ENCODE results near the gene NDUFV3.
A peak's percentile ranks its signal among the peaks of the same experiment; 100 is the strongest.
"Not testable (repeated sequence)": the region's sequence is repeated elsewhere in the genome, so short reads cannot be mapped to it uniquely, and the experiment has no call there.

The NDUFV3 gene

DNA sequence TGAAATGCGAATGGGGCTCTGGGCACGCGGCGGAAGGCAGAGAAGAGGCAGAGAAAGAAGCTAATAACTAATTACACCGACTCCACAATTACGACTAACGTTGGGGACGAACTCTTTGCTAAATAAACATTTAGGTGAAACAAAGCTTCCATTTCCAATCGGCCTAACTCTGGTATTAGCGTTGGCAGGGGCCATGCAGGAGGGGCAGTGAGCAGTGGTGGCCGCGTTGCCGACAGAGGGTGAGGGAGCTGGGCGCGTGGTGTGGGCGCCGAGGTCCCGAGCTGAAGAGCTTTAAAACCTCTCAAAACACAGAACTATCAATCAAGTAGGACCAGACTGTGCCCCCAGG lies 553 bp upstream of the NDUFV3 start:
- peak overlapping the region; percentile 81 to 96 for H3K9ac ChIP-seq (ENCODE audit: low read length in 2 of 2)
- peaks cover 8% of the 10 kb centered on the region for H3K4me1 ChIP-seq (ENCODE audit: control insufficient read depth, insufficient read depth, low read length)
- peaks cover 4 to 9% of the 10 kb centered on the region in 2 donors for H3K36me3 ChIP-seq (ENCODE audit: control insufficient read depth in 2 of 2, insufficient read depth in 2 of 2, low read length in 2 of 2)
- no peaks in the 10 kb centered on the region for H3K27me3 ChIP-seq (ENCODE audit: control insufficient read depth in 1 of 2, insufficient read depth in 2 of 2, low read length in 2 of 2)
- no peaks in the 10 kb centered on the region for H3K9me3 ChIP-seq (ENCODE audit: control insufficient read depth in 2 of 2, low read length in 2 of 2)
- peak overlapping the region; percentile 95 for H3K27ac ChIP-seq (ENCODE audit: low read length)
- peak overlapping the region; percentile 82 to 97 for H3K4me3 ChIP-seq (ENCODE audit: low read length in 2 of 2)

DNA sequence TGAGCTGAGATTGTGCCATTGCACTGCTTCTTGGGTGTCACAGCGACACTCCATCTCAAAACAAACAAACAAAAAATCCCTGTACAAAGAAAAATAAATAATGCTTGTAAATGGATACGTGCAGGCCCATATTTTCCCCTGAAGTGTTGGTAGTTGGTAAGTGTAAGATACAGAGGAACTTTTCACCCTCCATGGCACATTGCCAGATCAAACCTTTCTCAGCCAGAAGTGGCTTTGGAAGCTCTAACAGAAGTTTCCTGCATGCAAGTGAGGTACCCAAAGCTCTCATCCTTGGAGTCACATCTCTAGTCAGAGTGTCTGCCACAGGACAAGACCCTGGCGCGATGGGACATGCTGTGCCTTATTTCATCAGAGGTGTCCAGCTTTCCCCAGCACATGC lies 7.3 kb downstream of the NDUFV3 start:
- Histone ChIP-seq H3K9me3 (ENCODE audit: control insufficient read depth in 2 of 2, low read length in 2 of 2) (no peaks in the 10 kb centered on the region), H3K9ac (ENCODE audit: low read length in 2 of 2) (no peak overlapping the region), H3K27me3 (ENCODE audit: control insufficient read depth in 1 of 2, insufficient read depth in 2 of 2, low read length in 2 of 2) (no peaks in the 10 kb centered on the region), H3K4me3 (ENCODE audit: low read length in 2 of 2) (no peak overlapping the region), H3K4me1 (ENCODE audit: control insufficient read depth, insufficient read depth, low read length) (peaks cover under 1% of the 10 kb centered on the region), H3K36me3 (ENCODE audit: control insufficient read depth in 2 of 2, insufficient read depth in 2 of 2, low read length in 2 of 2) (peaks cover 36 to 40% of the 10 kb centered on the region in 2 donors), H3K27ac (ENCODE audit: low read length) (no peak overlapping the region)

DNA sequence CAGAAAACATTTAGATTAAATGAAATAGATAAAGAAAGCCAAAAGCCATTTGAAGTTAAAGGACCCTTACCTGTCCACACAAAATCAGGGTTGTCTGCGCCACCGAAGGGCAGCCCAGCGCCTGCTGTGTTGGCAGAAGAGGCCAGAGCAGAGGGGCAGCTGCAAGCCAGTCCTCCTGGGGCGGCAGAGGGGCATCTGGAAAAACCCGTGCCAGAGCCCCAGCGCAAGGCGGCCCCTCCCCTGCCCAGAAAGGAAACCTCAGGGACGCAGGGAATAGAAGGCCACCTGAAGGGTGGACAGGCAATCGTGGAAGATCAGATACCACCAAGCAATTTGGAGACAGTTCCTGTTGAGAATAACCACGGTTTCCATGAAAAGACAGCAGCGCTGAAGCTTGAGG lies 10.7 kb downstream of the NDUFV3 start:
- H3K4me1 ChIP-seq (ENCODE audit: control insufficient read depth, insufficient read depth, low read length) = no peaks in the 10 kb centered on the region
- H3K36me3 ChIP-seq (ENCODE audit: control insufficient read depth in 2 of 2, insufficient read depth in 2 of 2, low read length in 2 of 2) = peaks cover 35 to 37% of the 10 kb centered on the region in 2 donors
- H3K27me3 ChIP-seq (ENCODE audit: control insufficient read depth in 1 of 2, insufficient read depth in 2 of 2, low read length in 2 of 2) = no peaks in the 10 kb centered on the region
- no peaks in the 10 kb centered on the region for H3K9me3 ChIP-seq (ENCODE audit: control insufficient read depth in 2 of 2, low read length in 2 of 2)
- H3K27ac ChIP-seq (ENCODE audit: low read length) = no peak overlapping the region
- no peak overlapping the region for H3K4me3 ChIP-seq (ENCODE audit: low read length in 2 of 2)
- no peak overlapping the region for H3K9ac ChIP-seq (ENCODE audit: low read length in 2 of 2)

DNA sequence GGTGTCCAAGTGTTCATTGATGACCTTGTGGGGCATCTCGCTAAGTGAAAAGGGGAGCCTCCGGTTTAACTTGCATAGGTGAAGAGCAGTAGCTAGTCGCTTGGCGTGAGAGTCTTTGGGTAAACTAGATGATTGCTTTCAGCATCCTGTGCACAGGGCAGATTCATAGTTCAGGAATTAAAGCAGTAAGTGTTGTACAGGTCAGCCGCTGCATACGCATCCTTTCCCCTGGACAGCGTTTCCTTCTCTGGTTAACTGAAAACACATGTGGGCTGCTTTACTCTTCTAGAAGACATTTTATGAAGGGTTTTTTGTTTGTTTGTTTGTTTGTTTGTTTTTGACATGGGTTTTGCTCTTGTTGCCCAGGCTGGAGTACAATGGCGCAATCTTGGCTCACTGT lies 12.1 kb downstream of the NDUFV3 start:
- H3K9ac ChIP-seq (ENCODE audit: low read length in 2 of 2) = no peak overlapping the region
- no peaks in the 10 kb centered on the region for H3K9me3 ChIP-seq (ENCODE audit: control insufficient read depth in 2 of 2, low read length in 2 of 2)
- no peak overlapping the region for H3K4me3 ChIP-seq (ENCODE audit: low read length in 2 of 2)
- peaks cover 42 to 45% of the 10 kb centered on the region in 2 donors for H3K36me3 ChIP-seq (ENCODE audit: control insufficient read depth in 2 of 2, insufficient read depth in 2 of 2, low read length in 2 of 2)
- H3K27ac ChIP-seq (ENCODE audit: low read length) = no peak overlapping the region
- H3K4me1 ChIP-seq (ENCODE audit: control insufficient read depth, insufficient read depth, low read length) = no peaks in the 10 kb centered on the region
- H3K27me3 ChIP-seq (ENCODE audit: control insufficient read depth in 1 of 2, insufficient read depth in 2 of 2, low read length in 2 of 2) = no peaks in the 10 kb centered on the region

DNA sequence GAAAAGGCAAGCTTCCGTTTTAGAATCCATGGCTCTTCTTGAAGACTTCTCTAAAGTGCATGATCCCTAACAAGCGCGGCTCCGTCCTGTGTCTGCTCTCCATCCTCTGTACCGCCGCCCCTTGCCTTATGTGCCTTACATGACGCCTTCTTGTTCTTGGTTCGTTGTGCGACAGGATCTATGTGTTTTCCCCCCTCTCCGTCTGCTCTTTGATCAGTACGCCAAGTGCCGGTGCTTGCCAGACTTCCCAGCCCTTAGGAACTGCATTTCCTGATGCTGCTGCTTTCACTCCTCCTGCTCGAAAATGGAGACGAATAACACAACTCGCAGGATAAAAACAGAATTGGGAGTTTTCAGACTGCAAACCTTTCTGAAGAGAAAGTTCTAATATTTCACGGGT lies 13.1 kb downstream of the NDUFV3 start:
- Histone ChIP-seq H3K4me1 (ENCODE audit: control insufficient read depth, insufficient read depth, low read length) (no peaks in the 10 kb centered on the region), H3K27me3 (ENCODE audit: control insufficient read depth in 1 of 2, insufficient read depth in 2 of 2, low read length in 2 of 2) (no peaks in the 10 kb centered on the region), H3K4me3 (ENCODE audit: low read length in 2 of 2) (no peak overlapping the region), H3K27ac (ENCODE audit: low read length) (no peak overlapping the region), H3K9ac (ENCODE audit: low read length in 2 of 2) (no peak overlapping the region), H3K9me3 (ENCODE audit: control insufficient read depth in 2 of 2, low read length in 2 of 2) (no peaks in the 10 kb centered on the region), H3K36me3 (ENCODE audit: control insufficient read depth in 2 of 2, insufficient read depth in 2 of 2, low read length in 2 of 2) (peaks cover 36 to 42% of the 10 kb centered on the region in 2 donors)

DNA sequence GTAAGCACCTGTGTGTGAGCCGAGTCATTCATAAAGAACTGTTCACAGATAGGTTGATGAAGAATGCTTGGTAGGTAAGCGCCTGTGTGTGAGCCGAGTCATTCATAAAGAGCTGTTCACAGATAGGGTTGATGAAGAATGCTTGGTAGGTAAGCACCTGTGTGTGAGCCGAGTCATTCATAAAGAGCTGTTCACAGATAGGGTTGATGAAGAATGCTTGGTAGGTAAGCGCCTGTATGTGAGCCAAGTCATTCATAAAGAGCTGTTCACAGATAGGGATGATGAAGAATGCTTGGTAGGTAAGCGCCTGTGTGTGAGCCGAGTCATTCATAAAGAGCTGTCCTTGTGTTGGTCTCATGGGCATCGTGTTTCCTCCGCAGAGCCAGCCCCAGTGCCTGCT lies 15.4 kb downstream of the NDUFV3 start:
- H3K9ac ChIP-seq (ENCODE audit: low read length in 2 of 2); H3K27ac ChIP-seq (ENCODE audit: low read length); H3K27me3 ChIP-seq (ENCODE audit: control insufficient read depth in 1 of 2, insufficient read depth in 2 of 2, low read length in 2 of 2); H3K4me3 ChIP-seq (ENCODE audit: low read length in 2 of 2); H3K9me3 ChIP-seq (ENCODE audit: control insufficient read depth in 2 of 2, low read length in 2 of 2); H3K4me1 ChIP-seq (ENCODE audit: control insufficient read depth, insufficient read depth, low read length): not testable (repeated sequence)
- peaks cover 28 to 42% of the 10 kb centered on the region in 2 donors for H3K36me3 ChIP-seq (ENCODE audit: control insufficient read depth in 2 of 2, insufficient read depth in 2 of 2, low read length in 2 of 2)

DNA sequence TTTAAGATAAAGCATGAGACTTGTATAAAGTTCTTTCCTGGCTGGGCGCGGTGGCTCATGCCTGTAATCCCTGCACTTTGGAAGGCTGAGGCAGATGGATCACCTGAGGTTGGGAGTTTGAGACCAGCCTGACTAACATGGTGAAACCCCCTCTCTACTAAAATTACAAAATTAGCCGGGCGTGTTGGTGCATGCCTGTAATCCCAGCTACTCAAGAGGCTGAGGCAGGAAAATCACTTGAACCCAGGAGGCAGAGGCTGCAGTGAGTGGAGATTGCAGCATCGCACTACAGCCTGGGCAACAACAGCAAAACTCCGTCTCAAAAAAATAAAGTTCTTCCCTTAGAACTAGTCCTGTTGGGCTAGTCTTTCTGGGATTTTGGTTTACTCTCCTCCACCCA lies 18.8 kb downstream of the NDUFV3 start:
- H3K9me3 ChIP-seq (ENCODE audit: control insufficient read depth in 2 of 2, low read length in 2 of 2); H3K9ac ChIP-seq (ENCODE audit: low read length in 2 of 2); H3K27ac ChIP-seq (ENCODE audit: low read length); H3K4me3 ChIP-seq (ENCODE audit: low read length in 2 of 2); H3K27me3 ChIP-seq (ENCODE audit: control insufficient read depth in 1 of 2, insufficient read depth in 2 of 2, low read length in 2 of 2); H3K4me1 ChIP-seq (ENCODE audit: control insufficient read depth, insufficient read depth, low read length): not testable (repeated sequence)
- H3K36me3 ChIP-seq (ENCODE audit: control insufficient read depth in 2 of 2, insufficient read depth in 2 of 2, low read length in 2 of 2) = peaks cover 16 to 20% of the 10 kb centered on the region in 2 donors

DNA sequence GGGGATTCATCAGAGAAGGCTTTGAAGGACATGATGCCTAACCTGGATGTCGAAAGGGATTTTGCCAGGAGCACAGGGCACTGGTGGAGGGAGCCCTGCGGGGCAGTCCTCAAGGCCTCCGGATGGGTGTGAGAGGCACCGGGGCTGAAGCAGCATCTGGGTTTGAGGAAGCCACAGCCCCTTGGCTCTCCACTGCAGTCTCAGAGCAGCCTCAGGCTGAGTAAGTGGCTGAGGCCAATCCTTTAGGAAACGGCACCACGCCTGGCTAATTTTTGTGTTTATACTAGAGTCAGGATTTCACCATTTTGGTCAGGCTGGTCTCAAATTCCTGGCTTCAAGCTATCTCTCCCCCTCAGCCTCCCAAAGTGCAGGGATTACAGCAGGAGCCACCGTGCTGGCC lies 20.4 kb downstream of the NDUFV3 start:
- H3K4me3 ChIP-seq (ENCODE audit: low read length in 2 of 2) = no peak overlapping the region
- peaks cover 2% of the 10 kb centered on the region for H3K4me1 ChIP-seq (ENCODE audit: control insufficient read depth, insufficient read depth, low read length)
- H3K27ac ChIP-seq (ENCODE audit: low read length) = no peak overlapping the region
- no peaks in the 10 kb centered on the region for H3K9me3 ChIP-seq (ENCODE audit: control insufficient read depth in 2 of 2, low read length in 2 of 2)
- no peak overlapping the region for H3K9ac ChIP-seq (ENCODE audit: low read length in 2 of 2)
- peaks cover 15 to 18% of the 10 kb centered on the region in 2 donors for H3K36me3 ChIP-seq (ENCODE audit: control insufficient read depth in 2 of 2, insufficient read depth in 2 of 2, low read length in 2 of 2)
- no peaks in the 10 kb centered on the region for H3K27me3 ChIP-seq (ENCODE audit: control insufficient read depth in 1 of 2, insufficient read depth in 2 of 2, low read length in 2 of 2)

DNA sequence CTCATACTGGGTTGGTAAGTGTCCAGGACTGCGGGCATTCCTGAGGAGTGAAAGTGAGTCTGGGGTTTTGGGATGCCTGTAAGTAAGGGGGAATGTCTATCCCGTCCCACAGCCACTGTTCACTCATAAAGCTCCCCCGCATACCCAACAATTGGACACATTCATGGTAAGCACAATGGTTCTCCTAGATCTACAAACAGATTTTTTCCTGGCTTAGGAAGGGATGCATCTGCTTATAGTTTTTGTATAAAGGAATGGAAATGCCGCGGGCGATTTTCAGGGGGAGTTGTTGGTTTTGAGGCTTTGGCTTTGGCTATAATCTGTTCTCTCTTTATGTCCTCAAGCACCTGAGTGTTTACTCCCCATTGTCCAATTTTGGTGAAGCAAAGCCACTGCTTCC lies 25.2 kb downstream of the NDUFV3 start:
- Histone ChIP-seq H3K9me3 (ENCODE audit: control insufficient read depth in 2 of 2, low read length in 2 of 2) (no peaks in the 10 kb centered on the region), H3K4me1 (ENCODE audit: control insufficient read depth, insufficient read depth, low read length) (peaks cover 2% of the 10 kb centered on the region), H3K36me3 (ENCODE audit: control insufficient read depth in 2 of 2, insufficient read depth in 2 of 2, low read length in 2 of 2) (no peaks in the 10 kb centered on the region), H3K27ac (ENCODE audit: low read length) (no peak overlapping the region), H3K9ac (ENCODE audit: low read length in 2 of 2) (no peak overlapping the region), H3K27me3 (ENCODE audit: control insufficient read depth in 1 of 2, insufficient read depth in 2 of 2, low read length in 2 of 2) (no peaks in the 10 kb centered on the region), H3K4me3 (ENCODE audit: low read length in 2 of 2) (no peak overlapping the region)

DNA sequence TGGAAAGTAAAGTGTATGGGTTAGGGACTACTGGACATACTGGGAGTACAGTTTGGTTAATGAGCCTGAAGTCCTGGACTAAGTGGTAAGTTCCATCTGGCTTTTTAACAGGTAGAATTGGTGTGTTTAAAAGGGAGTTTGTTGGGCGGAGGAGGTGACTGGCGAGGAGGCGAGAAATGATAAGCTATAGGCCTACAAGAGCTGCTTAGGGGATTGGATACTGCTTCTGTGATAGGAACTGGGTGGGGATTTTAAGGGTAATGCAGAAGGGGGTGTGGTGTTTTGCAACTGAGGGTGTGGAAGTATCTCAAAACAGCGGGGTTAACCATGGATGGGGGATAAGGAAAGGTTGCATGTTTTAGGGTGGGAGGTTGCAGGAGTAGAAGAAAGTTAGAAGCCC lies 28.8 kb downstream of the NDUFV3 start:
- no peak overlapping the region for H3K27ac ChIP-seq (ENCODE audit: low read length)
- no peak overlapping the region for H3K9ac ChIP-seq (ENCODE audit: low read length in 2 of 2)
- H3K36me3 ChIP-seq (ENCODE audit: control insufficient read depth in 2 of 2, insufficient read depth in 2 of 2, low read length in 2 of 2) = no peaks in the 10 kb centered on the region
- no peak overlapping the region for H3K4me3 ChIP-seq (ENCODE audit: low read length in 2 of 2)
- H3K27me3 ChIP-seq (ENCODE audit: control insufficient read depth in 1 of 2, insufficient read depth in 2 of 2, low read length in 2 of 2) = no peaks in the 10 kb centered on the region
- H3K9me3 ChIP-seq (ENCODE audit: control insufficient read depth in 2 of 2, low read length in 2 of 2) = no peaks in the 10 kb centered on the region
- peaks cover 7% of the 10 kb centered on the region for H3K4me1 ChIP-seq (ENCODE audit: control insufficient read depth, insufficient read depth, low read length)

DNA sequence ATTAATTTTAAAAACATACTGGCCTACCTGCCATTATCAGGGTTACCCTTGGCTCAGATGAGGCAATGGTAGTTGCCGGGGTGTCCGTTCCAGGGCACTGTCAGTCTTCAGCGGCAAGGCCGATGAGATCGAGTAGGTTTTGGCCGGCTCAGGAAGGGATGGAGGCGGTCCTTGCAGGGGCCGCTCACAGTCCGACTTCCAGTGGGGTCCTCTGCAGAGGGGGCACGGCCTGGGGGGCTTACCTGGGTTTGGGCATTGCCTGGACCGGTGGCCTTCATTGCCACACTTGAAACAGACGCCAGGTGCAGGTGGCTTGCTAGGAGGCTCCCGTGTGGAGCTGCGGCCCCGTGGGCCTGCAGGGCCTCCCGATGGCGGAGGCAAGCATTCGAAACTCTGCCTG lies 29.8 kb downstream of the NDUFV3 start:
- no peak overlapping the region for H3K4me3 ChIP-seq (ENCODE audit: low read length in 2 of 2)
- H3K36me3 ChIP-seq (ENCODE audit: control insufficient read depth in 2 of 2, insufficient read depth in 2 of 2, low read length in 2 of 2) = no peaks in the 10 kb centered on the region
- peaks cover 7% of the 10 kb centered on the region for H3K4me1 ChIP-seq (ENCODE audit: control insufficient read depth, insufficient read depth, low read length)
- H3K9ac ChIP-seq (ENCODE audit: low read length in 2 of 2) = no peak overlapping the region
- H3K9me3 ChIP-seq (ENCODE audit: control insufficient read depth in 2 of 2, low read length in 2 of 2) = no peaks in the 10 kb centered on the region
- H3K27me3 ChIP-seq (ENCODE audit: control insufficient read depth in 1 of 2, insufficient read depth in 2 of 2, low read length in 2 of 2) = no peaks in the 10 kb centered on the region
- H3K27ac ChIP-seq (ENCODE audit: low read length) = no peak overlapping the region
